HepG2 (cell line): ENCODE data around the gene C19orf85. TPM values are rescaled to one million over a fixed set of nuclear protein-coding genes. Genes with fewer than 3 reads are reported as not detected.

Experiments
- ATF1 ChIP-seq: IDR thresholded peaks from 2 replicates; pipeline ENCODE4 v1.6.1; 2016; ENCODE audit warnings: mild to moderate bottlenecking, control low read depth
- CENPBD1 ChIP-seq: sonication (generic); formaldehyde crosslinking; IDR thresholded peaks from 2 replicates; pipeline ENCODE4 v1.8.0; 2022; ENCODE audit warnings: missing genetic modification reagents, low read depth, mild to moderate bottlenecking, borderline replicate concordance
- HDAC1 ChIP-seq: sonication (generic); formaldehyde crosslinking; IDR thresholded peaks from 2 replicates; pipeline ENCODE4 v1.5.1; 2020; ENCODE audit warnings: mild to moderate bottlenecking, missing genetic modification reagents
- HNF4G ChIP-seq, 2 experiments: sonication (generic) in 1 of 2; formaldehyde crosslinking in 1 of 2; IDR thresholded peaks; 2 replicates each; pipeline versions ENCODE4 v1.4.0 to v1.6.1; 2011 to 2020; ENCODE audit warnings: borderline replicate concordance in 2 of 2, low read depth in 2 of 2, mild to moderate bottlenecking in 2 of 2, low read length in 1 of 2, missing genetic modification reagents in 1 of 2, moderate library complexity in 1 of 2
- IKZF5 ChIP-seq: IDR thresholded peaks from 2 replicates; pipeline ENCODE4 v1.6.1; 2018; ENCODE audit warnings: missing genetic modification reagents, mild to moderate bottlenecking, missing compliant biosample characterization
- RCOR2 ChIP-seq: IDR thresholded peaks from 2 replicates; pipeline ENCODE4 v1.6.1; 2016; ENCODE audit warnings: missing biosample characterization, missing genetic modification reagents
- REXO4 ChIP-seq: sonication (generic); formaldehyde crosslinking; IDR thresholded peaks from 2 replicates; pipeline ENCODE4 v1.8.0; 2022; ENCODE audit warnings: missing genetic modification reagents, mild to moderate bottlenecking, borderline replicate concordance
- STAT6 ChIP-seq: sonication (generic); formaldehyde crosslinking; IDR thresholded peaks from 2 replicates; pipeline ENCODE4 v1.4.0; 2020; ENCODE audit warnings: missing genetic modification reagents, mild to moderate bottlenecking, borderline replicate concordance
- ZFP91 ChIP-seq: sonication (generic); formaldehyde crosslinking; IDR thresholded peaks from 2 replicates; pipeline ENCODE4 v1.9.0; 2022; ENCODE audit warnings: missing genetic modification reagents, mild to moderate bottlenecking, borderline replicate concordance
- ZNF318 ChIP-seq: sonication (generic); formaldehyde crosslinking; IDR thresholded peaks from 2 replicates; pipeline ENCODE4 v1.4.0; 2020; ENCODE audit warnings: mild to moderate bottlenecking, missing genetic modification reagents
- ZNF441 ChIP-seq: sonication (generic); formaldehyde crosslinking; IDR thresholded peaks from 2 replicates; pipeline ENCODE4 v1.7.0; 2021; ENCODE audit warnings: missing genetic modification reagents, borderline replicate concordance
- ZNF788 ChIP-seq: sonication (generic); formaldehyde crosslinking; IDR thresholded peaks from 2 replicates; pipeline ENCODE4 v1.5.0; 2020; ENCODE audit warnings: mild to moderate bottlenecking, missing genetic modification reagents, borderline replicate concordance
- polyA plus RNA-seq, 8 experiments: library from polyadenylated mRNA; depleted of rRNA in 3 of 8; stranded (reverse) in 7 of 8; unstranded in 1 of 8; fragments of >200 nt; fragmentation: Illumina TruSeq in 4 of 8; extraction: Trizol in 4 of 8; gene quantifications; 2 replicates each; pipeline versions ENCODE4 v1.2.1 to v1.2.3, GENCODE V29; 2011 to 2016; ENCODE audit warnings: low read depth in 4 of 8, missing spikeins in 1 of 8, mixed read lengths in 1 of 8; ENCODE audit not compliant: insufficient read depth in 1 of 8
- total RNA-seq, 5 experiments: library from RNA; depleted of rRNA; stranded (reverse); fragments of >200 nt; fragmentation: Illumina TruSeq; extraction: Trizol; gene quantifications; 2 replicates each; pipeline ENCODE4 v1.2.3, GENCODE V29; 2016; ENCODE audit warnings: low read depth in 1 of 5

Gene C19orf85
- total and polyA plus RNA-seq, 2 of the 13 experiments (the other 11 are each of a cell fraction or from before 2014, with no cell fraction given) = not detected

- TF ChIP-seq ZNF788 (CRISPR knock-in tag) (peak; percentile 52; the same call in 1 of the 2 replicates), ATF1 (CRISPR knock-in tag) (peak; percentile 86), ZNF318 (no peak), RCOR2 (no peak), STAT6 (no peak), ZNF441 (CRISPR knock-in tag) (no peak), HNF4G (IDR thresholded peaks at IDR 0.05; ENCODE audit: borderline replicate concordance, low read depth, low read length) (peak; percentile 5; the same call in 1 of the 2 replicates), HNF4G (CRISPR knock-in tag; IDR thresholded peaks at IDR 0.05; ENCODE audit: borderline replicate concordance, low read depth) (no peak), HDAC1 (CRISPR knock-in tag) (peak; percentile 48), REXO4 (no peak), IKZF5 (CRISPR knock-in tag) (no peak), ZFP91 (CRISPR knock-in tag) (peak; percentile 44; the same call in 1 of the 2 replicates), CENPBD1 (no peak)
Measured at GRCh38 chr19:55484593-55485438, 20.3 kb upstream of the C19orf85 start, which contains the start of gene NAT14 (continued).
